HFF-Myc (cell line): ENCODE results near the gene COL16A1.

Experiments
- DNase-seq: peaks from one replicate; pipeline ENCODE4 v3.0.0-alpha.2; 2011; ENCODE audit warnings: low read depth; ENCODE audit errors: extremely low read depth
- H3K4me3 ChIP-seq: replicated peaks from 2 replicates; pipeline ENCODE4 v1.5.1; 2011; ENCODE audit warnings: low read depth, mild to moderate bottlenecking, control low read depth, low read length
- CTCF ChIP-seq: IDR thresholded peaks from 2 replicates; pipeline ENCODE4 v1.5.1; 2012; ENCODE audit warnings: mild to moderate bottlenecking, low read depth, low read length, control low read depth; ENCODE audit errors: missing control alignments

The COL16A1 gene

DNA sequence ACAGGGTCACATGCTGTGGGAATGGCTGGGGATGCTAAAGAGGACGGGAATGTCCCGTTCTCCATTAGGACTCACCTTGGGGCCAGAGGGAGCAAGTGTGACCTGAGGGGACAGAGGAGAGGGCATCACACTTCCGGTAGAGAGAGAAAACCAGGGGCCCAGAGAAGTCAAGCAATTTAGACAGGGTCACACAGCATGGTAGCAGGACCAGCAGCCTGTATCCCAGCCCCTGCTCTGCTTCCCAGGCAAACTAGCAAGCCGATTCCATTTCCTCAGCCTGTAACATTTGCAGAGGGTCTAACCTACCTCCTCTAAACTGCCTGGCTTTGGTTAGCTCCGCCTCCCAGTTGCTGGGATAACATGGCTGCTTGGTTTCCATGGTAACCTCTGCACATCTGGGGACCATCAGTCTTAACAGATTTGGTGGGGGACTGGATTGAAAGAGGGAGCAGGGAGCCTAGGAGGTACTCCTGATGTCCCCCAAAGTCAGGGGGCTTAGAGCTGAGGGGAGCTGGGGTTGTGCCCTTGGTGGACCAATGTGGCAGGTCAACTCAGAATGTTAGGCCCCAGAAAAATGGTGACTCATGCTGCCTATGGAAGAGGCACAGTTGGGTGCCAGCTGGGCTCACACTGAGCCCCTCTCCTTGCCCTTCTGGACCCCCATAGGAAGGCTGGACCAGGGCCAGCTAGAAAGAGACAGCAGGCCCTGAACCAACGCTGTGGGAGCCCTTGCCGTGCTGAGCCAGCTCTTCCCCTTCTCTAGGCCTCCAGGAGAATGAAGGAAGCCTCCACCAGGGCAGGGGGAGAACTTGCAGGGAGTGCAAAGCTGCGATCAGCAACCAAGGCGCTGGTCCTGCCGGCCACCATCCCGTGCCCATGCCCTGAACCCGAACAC lies 9.5 kb downstream of the COL16A1 start:
- TF ChIP-seq CTCF, result no peak
- DNase-seq, result no peak

DNA sequence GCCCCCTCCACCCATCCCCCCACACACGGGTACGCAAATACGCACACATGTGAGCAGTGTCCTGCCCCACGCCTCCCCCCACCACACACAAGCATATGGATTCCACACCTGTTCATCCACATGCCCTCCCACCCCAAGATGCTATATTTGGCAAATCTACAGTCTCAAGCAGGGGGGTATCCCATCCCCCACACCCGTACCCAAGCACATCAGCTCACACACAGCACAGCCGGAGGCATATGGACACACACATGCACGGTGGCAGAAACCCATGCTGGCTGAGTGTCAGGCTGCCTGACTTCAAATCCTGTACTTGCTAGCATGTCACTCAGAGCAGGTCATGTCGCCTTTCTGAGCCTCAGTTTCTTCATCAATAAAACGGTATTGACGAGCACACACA lies 10.6 kb downstream of the COL16A1 start:
- no peak overlapping the region for H3K4me3 ChIP-seq
- DNase-seq, result no peak
- no peak for TF ChIP-seq CTCF

More for the DNA sequence above, 9.5 kb downstream of the COL16A1 start:
- H3K4me3 ChIP-seq, result no peak overlapping the region

DNA sequence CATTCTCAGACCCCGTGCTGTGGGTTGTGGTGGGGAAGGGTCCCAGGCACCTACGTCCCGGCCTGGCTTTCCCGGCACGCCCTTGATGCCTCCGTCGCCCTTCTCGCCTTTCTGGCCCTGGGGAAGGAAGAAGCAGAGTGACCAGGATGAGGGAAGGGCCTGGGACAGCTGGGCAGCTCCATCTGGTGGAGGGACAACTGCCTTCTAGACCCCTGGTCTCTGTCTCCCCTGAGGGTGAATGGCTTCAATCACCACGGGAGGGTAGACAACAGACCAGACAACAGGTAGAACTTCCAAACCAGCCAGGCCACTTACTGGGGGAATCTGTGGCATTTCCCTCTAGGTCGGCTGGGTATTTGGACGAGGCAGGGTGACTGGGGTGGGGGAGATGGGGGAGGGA lies 11.9 kb downstream of the COL16A1 start:
- H3K4me3 ChIP-seq, result no peak overlapping the region
- DNase-seq, result no peak
- TF ChIP-seq CTCF, result no peak

DNA sequence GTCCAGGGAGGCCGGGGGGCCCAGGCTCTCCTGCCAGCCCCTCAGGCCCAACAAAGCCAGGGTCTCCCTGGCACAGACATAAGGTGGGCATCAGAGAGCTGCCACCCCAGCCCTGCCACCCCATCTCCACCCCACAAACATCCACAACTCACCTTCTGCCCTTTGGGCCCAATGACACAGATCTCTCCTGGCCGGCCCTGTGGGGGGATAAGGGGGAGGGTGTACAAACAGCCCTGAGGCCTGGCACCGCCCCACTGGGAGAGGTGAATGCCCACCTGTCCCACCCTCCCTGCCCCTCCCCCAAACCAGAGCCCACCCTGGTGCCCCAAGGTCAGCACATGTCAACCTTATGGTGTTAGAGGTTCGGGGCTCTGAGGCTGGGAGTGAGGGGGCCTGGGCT lies 12.4 kb downstream of the COL16A1 start:
- DNase-seq, result no peak
- TF ChIP-seq CTCF, result no peak

GRCh38 chr1:31690921-31691320 lies 12.9 kb downstream of the COL16A1 start:
- H3K4me3 ChIP-seq, result no peak overlapping the region
- DNase-seq, result no peak
- TF ChIP-seq CTCF, result no peak

More for the DNA sequence above, 12.4 kb downstream of the COL16A1 start:
- no peak overlapping the region for H3K4me3 ChIP-seq

GRCh38 chr1:31689854-31690253 lies 14.0 kb downstream of the COL16A1 start:
- H3K4me3 ChIP-seq, result no peak overlapping the region
- no peak for TF ChIP-seq CTCF
- DNase-seq, result peak; percentile 88
